ENCODE results near the gene TMEM240. TPM values are rescaled to one million over a fixed set of nuclear protein-coding genes. Genes with fewer than 3 reads are reported as not detected.
A peak's percentile ranks its signal among the peaks of the same experiment; 100 is the strongest.

The TMEM240 gene
- total and polyA plus RNA-seq, 9 of the 15 experiments (the other 6 are each of a cell fraction or from before 2014, with no cell fraction given) = 0.24 to 2.0 (median 0.69) TPM; not detected in 5

- TF ChIP-seq RERE (CRISPR knock-in tag; IDR thresholded peaks at IDR 0.05; ENCODE audit: borderline replicate concordance) (0 out of 2 replicates have a peak, but pooled peaks have one; percentile 37), ZNF707 (CRISPR knock-in tag; conservative IDR thresholded peaks at IDR 0.05) (no peak), GATAD2A (IDR thresholded peaks at IDR 0.05) (no peak), ZBTB40 (IDR thresholded peaks at IDR 0.05) (peak; percentile 38; the same call in 1 of the 2 replicates), ZBTB40 (CRISPR knock-in tag; IDR thresholded peaks at IDR 0.05) (no peak), SIX5 (IDR thresholded peaks at IDR 0.05; ENCODE audit: borderline replicate concordance in 1 of 2, insufficient read depth in 1 of 2, low read depth in 1 of 2, low read length in 2 of 2) (no peak), SMC3 (conservative IDR thresholded peaks at IDR 0.05; ENCODE audit: insufficient read depth, low read depth, low read length) (no peak), SRF (CRISPR knock-in tag; IDR thresholded peaks at IDR 0.05) (no peak; a peak in 1 of 4 replicates), SMAD4 (CRISPR knock-in tag; conservative IDR thresholded peaks at IDR 0.05) (0 out of 2 replicates have a peak, but pooled peaks have one; percentile 80), BCOR (IDR thresholded peaks at IDR 0.05) (no peak), FOXP1 (CRISPR knock-in tag; IDR thresholded peaks at IDR 0.05) (0 out of 2 replicates have a peak, but pooled peaks have one; percentile 0)
Measured at GRCh38 chr1:1573843-1574720, 33.7 kb upstream of the TMEM240 start (continued).
